Breast epithelium (tissue), 4 donors: ENCODE results near the gene A1BG. TPM values are rescaled to one million over a fixed set of nuclear protein-coding genes. Genes with fewer than 3 reads are reported as not detected.

Experiments used
- DNase-seq, 2 donors: peaks; one replicate each; pipeline ENCODE4 v3.0.0-alpha.2; 2019; ENCODE audit warnings: low spot score in 2 of 2
- H3K27ac ChIP-seq, 2 donors: fragments of 200-600 bp; sonication (generic) in 1 of 2; one replicate each; pipeline ENCODE4 v1.5.1; 2016 to 2019; ENCODE audit warnings: mild to moderate bottlenecking in 1 of 2
- H3K27me3 ChIP-seq, 2 donors: fragments of 200-600 bp; sonication (generic) in 1 of 2; one replicate each; pipeline versions ENCODE4 v1.5.1 to v1.6.0; 2017 to 2019; ENCODE audit warnings: control low read depth in 1 of 2, mild to moderate bottlenecking in 1 of 2
- H3K36me3 ChIP-seq: fragments of 200-600 bp; one replicate; pipeline ENCODE4 v1.5.1; 2019
- H3K4me1 ChIP-seq, 2 donors: fragments of 200-600 bp; sonication (generic); one replicate each; pipeline ENCODE4 v1.5.1; 2016 to 2019; ENCODE audit warnings: control low read depth in 1 of 2
- H3K4me3 ChIP-seq, 3 donors: fragments of 200-600 bp; sonication (generic); 1 replicate in 2 of 3; 2 replicates in 1 of 3; pipeline ENCODE4 v1.5.1; 2016 to 2019; ENCODE audit warnings: mild to moderate bottlenecking in 3 of 3, moderate library complexity in 2 of 3
- H3K9me3 ChIP-seq, 2 donors: fragments of 200-600 bp; sonication (generic) in 1 of 2; one replicate each; pipeline ENCODE4 v1.5.1; 2016 to 2019; ENCODE audit warnings: control low read depth in 1 of 2
- CTCF ChIP-seq, 3 donors: fragments of 450-650 bp; IDR thresholded peaks; one replicate each; pipeline ENCODE4 v1.5.1; 2016 to 2017; ENCODE audit warnings: antibody characterized with exemption in 3 of 3, mild to moderate bottlenecking in 3 of 3, moderate library complexity in 3 of 3
- POLR2A ChIP-seq: fragments of 450-650 bp; IDR thresholded peaks from one replicate; pipeline ENCODE4 v1.6.1; 2016; ENCODE audit warnings: antibody characterized with exemption, mild to moderate bottlenecking, moderate library complexity
- POLR2AphosphoS5 ChIP-seq, 3 donors: sonication (generic); formaldehyde crosslinking; IDR thresholded peaks; one replicate each; pipeline ENCODE4 v1.6.1; 2017; ENCODE audit warnings: antibody characterized with exemption in 3 of 3
- intact Hi-C: fragments of 100-400 bp; cut with DNase I; formaldehyde crosslinking; loops from one replicate; pipeline ENCODE4 v1.15.1; 2023; ENCODE audit warnings: low total_unique reads
- total RNA-seq, 3 donors: library from RNA; depleted of rRNA; stranded (reverse); fragments of >200 nt; gene quantifications; one replicate each; pipeline ENCODE4 v1.1.0, GENCODE V29; 2016

A1BG gene
- total RNA-seq, 3 donors from 2014 or later: 40.6 to 42.7 (median 42.6) TPM

GRCh38 chr19:58395979-58396627 lies 42.8 kb upstream of the A1BG start:
- H3K36me3 ChIP-seq: no peaks in the 10 kb centered on the region
- DNase-seq: no peak
- peak overlapping the region in 2 of 3 donors; percentile 44 to 66 for H3K4me3 ChIP-seq
- peak overlapping the region in 1 of 2 donors; percentile 45 for H3K27ac ChIP-seq
- intact Hi-C loops: no loop called here
- H3K9me3 ChIP-seq: no peaks in the 10 kb centered on the region
- peaks cover 0 to 14% of the 10 kb centered on the region in 2 donors for H3K27me3 ChIP-seq
- no peak for TF ChIP-seq POLR2AphosphoS5 (IDR thresholded peaks at IDR 0.05)
- TF ChIP-seq CTCF (IDR thresholded peaks at IDR 0.05): no peak
- no peak for TF ChIP-seq POLR2A
- peaks cover 5 to 7% of the 10 kb centered on the region in 2 donors for H3K4me1 ChIP-seq

DNA sequence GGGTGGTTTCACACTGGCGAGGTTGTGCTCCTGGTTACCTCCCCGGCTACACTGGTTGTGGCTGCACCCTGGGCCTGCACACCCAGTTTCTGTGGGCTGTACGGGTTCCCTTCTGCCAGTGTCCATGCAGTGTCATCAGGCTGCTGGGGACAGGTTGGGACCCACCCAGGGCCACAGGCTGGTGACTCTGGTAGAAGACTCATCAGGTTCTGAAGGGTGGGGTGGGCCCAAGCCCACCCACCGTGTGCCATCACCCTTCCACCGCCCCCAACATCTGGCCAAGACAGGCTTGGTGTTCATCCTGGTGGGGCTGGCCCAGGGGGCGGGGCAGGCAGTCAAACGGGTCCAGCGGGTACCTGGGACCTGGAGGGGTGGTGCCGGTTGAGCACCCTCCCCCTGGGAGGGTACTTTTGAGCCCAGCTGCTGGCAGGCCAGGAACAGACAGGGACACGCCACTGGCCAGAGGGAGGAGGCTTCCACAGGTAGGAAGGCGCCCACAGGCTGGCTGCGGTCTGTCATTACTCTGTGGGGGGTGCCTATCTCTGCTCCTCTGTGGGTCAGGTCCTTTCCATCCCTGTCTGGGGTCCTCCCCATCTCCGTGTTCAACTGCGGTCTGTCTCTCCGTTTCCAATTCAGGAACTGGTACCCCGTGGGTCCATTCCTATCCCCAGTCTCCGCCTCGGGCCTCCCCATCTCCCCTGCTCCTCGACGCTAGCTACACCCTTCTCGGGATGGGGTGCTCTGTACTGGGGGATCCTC lies 42.1 kb upstream of the A1BG start, which contains the start of gene RNF225:
TSS of gene RNF225 (plus strand) at position 437 of the 759 bp plus-strand sequence. CDS start 434 bp downstream, outside the sequence.
- DNase-seq: peak; percentile 60 to 73
- Histone ChIP-seq H3K4me1 (peaks cover 1 to 7% of the 10 kb centered on the region in 2 donors), H3K36me3 (no peaks in the 10 kb centered on the region), H3K27me3 (peaks cover 0 to 14% of the 10 kb centered on the region in 2 donors), H3K9me3 (no peaks in the 10 kb centered on the region), H3K4me3 (peak within 1 kb of the TSS in 2 of 3 donors; percentile 44 to 66), H3K27ac (peak within 1 kb of the TSS in 1 of 2 donors; percentile 45)
- intact Hi-C loops: no loop called here
- no peak for TF ChIP-seq CTCF (IDR thresholded peaks at IDR 0.05)
- peak in 1 of 3 donors; percentile 12 for TF ChIP-seq POLR2AphosphoS5 (IDR thresholded peaks at IDR 0.05)

DNA sequence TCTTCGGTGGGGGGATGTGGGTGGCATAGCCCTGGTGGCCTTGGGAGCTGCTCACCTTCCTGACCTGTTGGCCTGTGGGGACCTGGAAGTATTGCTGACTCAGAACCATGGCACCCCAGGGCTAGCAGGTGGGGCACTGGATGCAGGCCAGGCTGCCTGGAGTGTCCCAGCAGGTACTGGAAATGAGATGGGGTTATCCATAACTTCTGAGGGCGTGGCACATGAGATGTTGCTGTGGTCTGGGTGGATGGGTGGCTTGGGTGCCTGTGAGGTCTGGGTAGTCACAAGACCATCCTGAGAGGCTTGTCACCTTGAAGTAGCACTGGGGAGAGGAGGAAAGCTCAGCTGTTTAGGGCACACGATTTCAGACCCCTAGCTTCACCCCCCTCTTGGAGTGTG lies 41.5 kb upstream of the A1BG start:
- H3K36me3 ChIP-seq: no peaks in the 10 kb centered on the region
- DNase-seq: no peak
- H3K27me3 ChIP-seq: peaks cover 0 to 14% of the 10 kb centered on the region in 2 donors
- H3K4me1 ChIP-seq: peaks cover 0 to 7% of the 10 kb centered on the region in 2 donors
- H3K4me3 ChIP-seq: no peak overlapping the region
- intact Hi-C loops: no loop called here
- H3K9me3 ChIP-seq: no peaks in the 10 kb centered on the region
- no peak for TF ChIP-seq POLR2AphosphoS5 (IDR thresholded peaks at IDR 0.05)
- TF ChIP-seq CTCF (IDR thresholded peaks at IDR 0.05): no peak
- TF ChIP-seq POLR2A: no peak
- no peak overlapping the region for H3K27ac ChIP-seq

DNA sequence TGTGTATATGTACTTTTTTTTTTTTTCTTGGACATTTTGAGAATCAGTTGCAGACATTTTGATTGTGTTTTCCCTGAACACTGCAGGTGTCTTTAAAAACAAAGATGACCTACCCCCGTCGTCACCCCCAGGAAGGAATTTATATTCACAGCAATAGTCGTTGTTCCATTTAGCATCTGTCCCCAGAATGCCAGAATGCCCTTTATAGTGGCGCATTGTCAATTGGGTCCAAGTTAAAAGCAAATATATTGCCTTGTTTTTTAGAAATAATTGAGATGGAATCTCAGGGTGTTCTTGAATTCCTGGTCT lies 40.4 kb upstream of the A1BG start:
- no peak overlapping the region for H3K4me3 ChIP-seq
- H3K9me3 ChIP-seq: no peaks in the 10 kb centered on the region
- H3K4me1 ChIP-seq: peaks cover 0 to 7% of the 10 kb centered on the region in 2 donors
- no peaks in the 10 kb centered on the region for H3K36me3 ChIP-seq
- intact Hi-C loops: no loop called here
- DNase-seq: no peak
- no peak overlapping the region for H3K27ac ChIP-seq
- H3K27me3 ChIP-seq: peaks cover 0 to 14% of the 10 kb centered on the region in 2 donors
- no peak for TF ChIP-seq CTCF (IDR thresholded peaks at IDR 0.05)
- no peak for TF ChIP-seq POLR2A
- no peak for TF ChIP-seq POLR2AphosphoS5 (IDR thresholded peaks at IDR 0.05)
